CMK (cell line): ENCODE results near the gene IFNG-AS1.

Experiments
- DNase-seq: peaks from one replicate; pipeline ENCODE4 v3.0.0-alpha.2; 2010; ENCODE audit warnings: low read depth

IFNG-AS1 gene

DNA sequence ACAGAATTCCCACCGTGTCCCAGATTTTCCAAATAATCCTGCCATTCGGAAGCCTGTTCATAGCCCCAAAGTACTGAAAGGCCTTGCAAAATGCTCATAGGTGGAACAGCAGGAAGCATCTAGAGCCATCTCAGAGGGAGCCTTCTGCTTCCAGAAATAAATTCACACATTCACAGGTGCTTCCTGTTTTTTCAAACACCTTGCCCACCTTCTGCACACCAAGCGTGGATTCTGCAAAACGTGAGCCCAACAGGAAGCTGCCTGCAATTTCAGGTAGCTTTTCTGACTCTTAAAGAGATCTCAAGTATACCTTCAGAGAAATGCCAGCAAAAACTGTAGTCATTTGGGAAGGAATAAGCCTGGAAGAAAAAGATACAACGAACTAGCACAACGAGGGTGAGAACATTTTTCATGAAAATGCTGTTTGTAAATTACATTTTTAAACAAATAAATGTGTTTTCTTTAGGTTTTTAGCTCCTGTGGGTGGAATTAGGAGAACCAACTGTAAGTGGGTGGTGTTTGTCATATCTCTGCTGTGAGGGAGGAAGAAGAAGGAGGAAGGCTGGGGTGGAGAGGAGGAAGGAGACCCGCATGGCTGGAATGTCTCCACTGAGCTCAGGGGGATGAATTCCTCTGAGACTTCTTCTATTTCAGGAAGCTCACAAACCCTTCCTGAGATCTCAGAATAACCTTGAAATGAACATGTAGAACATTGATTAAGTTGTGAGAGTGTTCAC lies at the start of gene IFNG-AS1:
IFNG-AS1 (plus strand) TSS at position 264 of the 737 bp plus-strand sequence.
- no peak for DNase-seq

DNA sequence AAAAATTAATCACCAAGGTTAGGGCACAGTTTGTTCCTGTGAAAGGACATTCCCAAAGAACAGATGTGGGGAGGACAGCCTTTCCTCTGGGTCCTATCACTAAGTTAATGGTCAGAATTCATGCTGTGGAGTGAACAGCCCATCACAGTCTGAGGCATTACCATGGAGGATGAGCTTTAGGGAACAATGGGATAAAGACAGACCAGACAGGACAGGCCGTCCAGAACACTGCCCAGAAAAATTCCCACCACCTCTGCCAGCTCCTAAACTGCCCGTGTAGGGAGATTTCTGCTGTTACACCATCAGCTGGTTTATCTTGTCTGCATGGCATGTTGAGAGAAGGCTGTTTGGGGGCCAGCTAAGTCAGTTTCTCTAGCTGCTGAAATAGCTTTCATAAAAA lies 49.6 kb upstream of the IFNG-AS1 start:
- DNase-seq, result no peak

DNA sequence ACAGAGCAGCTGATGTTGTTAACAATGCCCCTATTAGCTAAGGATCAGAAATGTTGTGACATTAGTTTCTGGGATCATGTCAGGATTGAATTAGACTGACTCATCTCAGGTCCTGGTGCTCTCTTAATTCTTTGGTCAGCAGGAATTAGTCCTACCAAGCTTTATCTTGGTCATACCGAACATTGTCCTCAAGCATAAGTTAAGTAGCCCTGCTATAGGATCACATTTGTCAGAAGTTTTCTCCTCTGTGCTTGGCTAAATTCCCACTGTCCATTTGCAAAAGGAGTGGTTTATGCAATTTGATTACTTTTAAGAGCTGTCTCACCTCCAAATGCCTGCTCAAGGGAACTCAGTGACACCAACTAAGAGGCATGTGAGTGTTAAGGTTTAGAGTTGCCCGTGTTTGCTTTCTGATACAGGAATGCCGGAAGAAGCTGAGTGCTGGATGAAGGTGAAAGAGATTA lies 48.4 kb upstream of the IFNG-AS1 start:
- no peak for DNase-seq

DNA sequence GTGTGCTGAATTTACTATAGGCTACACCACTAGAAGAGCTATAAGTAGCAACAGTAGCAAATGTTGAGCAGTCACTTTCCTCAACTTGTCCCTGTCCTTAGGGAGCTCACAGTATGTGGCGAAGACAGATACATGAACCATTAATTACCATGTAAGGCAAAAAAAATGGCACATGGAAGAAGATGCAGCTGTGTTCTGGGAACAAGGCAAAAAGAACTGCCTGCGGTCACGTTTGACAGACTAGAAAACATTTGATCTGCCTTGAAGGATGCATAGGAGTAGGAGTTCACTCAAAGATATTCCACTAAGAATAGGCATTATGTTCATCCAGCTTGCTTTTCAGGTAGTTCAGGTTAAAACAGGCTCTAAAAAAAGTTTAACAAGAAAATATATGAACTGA lies 46.5 kb upstream of the IFNG-AS1 start:
- DNase-seq, result no peak

DNA sequence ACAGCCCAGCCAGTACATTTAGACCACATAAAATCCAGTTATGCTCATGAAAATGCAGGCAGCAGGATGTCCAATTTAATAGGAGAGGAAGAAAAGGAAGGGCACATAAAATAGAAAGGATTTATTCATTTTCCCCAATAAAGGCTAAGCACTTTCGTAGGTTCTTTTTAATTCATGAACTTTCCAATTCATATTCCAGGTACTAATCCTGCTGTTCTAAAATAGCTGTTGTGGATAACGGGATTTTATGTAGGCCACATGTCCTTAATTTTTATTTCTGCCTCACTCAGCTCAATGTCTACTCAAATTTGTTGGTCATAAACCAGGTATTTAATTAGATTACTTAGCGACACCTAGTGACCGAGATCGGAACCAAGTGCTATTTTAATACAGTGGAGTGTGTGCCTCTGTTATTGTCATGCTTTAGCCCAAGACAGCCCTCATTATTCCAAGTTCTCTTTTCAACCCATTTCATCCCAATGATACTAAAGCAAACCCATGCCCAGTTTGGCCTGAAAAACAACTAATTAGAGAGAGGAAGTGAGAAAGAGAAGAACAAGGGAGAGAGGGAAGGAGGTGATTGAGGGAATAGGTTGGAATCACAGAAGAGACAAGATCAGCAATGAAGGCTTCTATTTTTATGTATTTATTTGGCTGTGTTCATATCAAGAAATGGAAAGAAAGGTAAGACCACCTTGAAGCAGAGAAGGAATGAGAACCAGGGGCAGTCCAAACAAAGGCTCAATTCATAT lies 45.9 kb upstream of the IFNG-AS1 start:
- DNase-seq, result no peak

DNA sequence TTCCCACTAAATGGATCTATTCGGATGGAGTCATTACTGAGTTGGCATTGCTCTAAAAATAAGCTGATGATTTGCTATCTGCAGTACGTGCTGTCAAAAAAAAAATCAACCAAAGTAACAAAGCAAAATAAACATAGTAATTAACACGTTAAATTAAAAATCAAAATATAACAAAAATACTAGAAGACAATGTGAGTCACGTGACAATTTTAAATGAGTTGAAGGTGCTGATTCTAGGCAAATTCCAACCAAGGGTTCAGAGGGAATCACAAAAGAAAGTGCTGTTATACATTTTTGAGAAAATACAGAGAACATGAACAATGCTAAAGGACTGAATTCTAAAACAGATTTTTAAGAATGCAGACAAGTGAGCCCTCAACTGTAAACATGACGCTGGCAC lies 45.2 kb upstream of the IFNG-AS1 start:
- no peak for DNase-seq

DNA sequence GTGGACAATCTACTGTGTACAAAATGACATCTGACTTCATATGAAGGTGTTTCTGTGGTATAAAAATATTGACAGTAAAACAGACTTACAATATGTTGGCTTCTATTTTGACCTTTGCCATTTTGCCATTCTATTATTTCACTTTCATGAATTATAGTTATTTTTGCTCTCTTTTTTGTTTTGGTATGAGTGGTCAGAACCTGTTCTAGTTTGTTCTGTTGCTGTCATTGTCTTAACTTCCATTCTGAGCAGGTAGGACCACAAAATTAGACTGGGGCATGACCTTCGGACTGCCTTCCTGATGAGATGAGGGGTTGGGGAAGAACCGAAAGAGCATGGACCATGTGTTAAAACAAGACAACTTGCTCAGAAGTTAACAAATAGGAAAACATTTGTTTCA lies 36.5 kb upstream of the IFNG-AS1 start:
- DNase-seq, result no peak

DNA sequence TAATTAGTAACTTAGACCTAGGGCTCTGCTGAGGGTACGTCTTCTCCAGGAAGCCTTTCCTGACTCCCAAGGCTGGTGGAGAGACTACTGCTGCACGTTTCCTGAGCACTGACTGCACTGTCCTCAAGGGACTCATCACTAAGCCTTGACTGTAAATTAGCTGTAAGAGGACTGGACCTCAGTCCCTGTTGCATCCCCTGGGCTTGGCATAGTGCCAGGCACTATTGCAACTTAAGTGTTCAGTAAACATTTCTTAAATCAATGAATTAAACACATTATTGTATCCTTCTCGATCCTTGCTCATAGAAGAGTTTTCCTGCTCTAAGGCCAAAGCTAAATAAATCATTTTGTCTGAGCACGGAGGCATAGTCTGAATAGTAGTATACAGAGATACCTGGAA lies 31.9 kb upstream of the IFNG-AS1 start:
- DNase-seq, result no peak

DNA sequence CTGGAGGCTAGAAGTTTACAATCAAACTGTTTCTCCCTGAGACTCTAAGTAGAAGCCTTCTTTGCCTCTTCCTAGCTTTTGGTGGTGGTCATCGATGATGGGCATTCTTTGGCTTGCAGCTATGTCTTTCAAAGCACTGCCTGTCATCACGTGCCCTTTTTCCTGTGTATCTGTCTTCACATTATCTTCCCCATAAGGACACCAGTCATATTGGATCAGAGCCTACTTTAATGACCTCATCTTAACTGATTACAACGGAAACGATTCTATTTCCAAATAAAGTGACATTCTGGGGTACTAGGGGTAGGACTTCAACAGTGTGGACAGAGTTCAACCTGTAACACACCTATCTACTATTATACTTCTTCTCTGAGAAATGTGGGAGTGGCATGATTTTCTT lies 31.1 kb upstream of the IFNG-AS1 start:
- no peak for DNase-seq

DNA sequence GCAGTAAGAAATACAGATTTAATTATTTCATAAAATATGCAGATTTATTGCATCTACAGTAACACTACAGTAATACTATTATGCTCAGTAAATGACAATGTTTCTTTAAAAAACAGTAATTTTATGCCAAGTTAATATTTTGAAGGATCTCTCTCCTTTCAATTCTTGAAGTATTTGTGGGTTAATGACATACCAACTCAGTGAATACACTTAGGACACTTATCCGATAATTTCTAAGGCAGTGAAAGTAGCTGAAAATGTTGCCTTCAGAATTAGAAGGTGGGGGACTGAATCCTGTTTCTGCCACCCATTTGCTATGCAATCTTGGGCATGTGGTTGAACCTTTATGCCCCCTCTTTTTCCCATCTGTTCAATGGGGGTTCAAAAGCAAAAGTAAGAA lies 24.8 kb upstream of the IFNG-AS1 start:
- no peak for DNase-seq

DNA sequence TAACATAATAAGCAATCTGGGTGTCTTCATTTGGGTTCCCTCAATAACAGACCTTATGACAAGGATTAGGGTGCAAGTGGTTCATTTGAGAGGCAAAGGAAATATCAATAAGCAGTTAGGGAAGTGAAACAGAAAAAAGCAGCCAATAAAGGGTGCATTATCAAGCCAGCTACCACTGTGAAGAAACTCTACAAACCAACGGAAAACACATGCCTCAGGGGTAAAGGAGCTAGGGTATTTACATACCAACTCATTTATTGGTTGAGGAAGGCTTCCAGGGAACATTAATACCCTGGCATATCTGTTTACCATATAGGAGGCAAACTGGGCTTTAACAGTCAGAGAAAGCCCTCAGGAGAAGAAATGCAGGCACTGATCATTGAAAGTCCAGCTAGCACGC lies 22.7 kb upstream of the IFNG-AS1 start:
- DNase-seq, result no peak

DNA sequence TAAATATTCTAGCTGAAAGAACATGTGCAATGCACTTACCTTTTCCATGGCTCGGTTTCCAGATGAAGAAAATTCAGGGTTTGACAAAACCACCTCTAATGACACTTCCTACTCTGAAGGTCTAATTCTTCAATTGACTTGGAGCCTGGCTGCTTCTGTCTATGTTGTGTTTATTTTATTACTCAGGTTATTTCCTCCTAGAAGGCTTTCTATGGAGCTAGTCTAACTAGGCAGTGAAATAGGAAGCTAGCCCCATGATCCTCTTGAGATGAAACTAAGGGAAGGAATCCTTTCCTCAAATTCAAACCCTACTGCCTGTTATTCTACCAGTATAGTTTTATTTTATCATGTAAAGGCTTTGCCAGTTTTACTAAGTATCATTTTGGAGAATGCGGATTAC lies 20.9 kb upstream of the IFNG-AS1 start:
- no peak for DNase-seq

DNA sequence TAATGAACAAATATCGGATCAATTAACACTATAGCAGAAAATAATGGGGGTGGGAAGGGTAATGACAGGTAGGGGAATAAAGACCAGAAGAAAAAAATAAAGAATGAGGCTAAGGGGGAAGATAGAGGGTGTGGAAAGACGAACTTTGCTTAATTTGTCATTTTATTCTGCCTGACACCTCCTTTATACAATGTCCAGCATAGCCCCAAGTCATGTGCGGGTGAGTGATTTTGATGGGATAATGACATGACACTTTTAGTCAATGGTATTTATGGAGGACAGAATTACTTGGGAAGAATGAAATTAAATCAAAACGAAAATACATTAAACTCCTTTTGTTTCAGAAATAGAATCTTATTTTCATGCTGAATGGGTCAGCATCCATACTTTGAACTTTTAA lies 20.5 kb upstream of the IFNG-AS1 start:
- DNase-seq, result no peak

DNA sequence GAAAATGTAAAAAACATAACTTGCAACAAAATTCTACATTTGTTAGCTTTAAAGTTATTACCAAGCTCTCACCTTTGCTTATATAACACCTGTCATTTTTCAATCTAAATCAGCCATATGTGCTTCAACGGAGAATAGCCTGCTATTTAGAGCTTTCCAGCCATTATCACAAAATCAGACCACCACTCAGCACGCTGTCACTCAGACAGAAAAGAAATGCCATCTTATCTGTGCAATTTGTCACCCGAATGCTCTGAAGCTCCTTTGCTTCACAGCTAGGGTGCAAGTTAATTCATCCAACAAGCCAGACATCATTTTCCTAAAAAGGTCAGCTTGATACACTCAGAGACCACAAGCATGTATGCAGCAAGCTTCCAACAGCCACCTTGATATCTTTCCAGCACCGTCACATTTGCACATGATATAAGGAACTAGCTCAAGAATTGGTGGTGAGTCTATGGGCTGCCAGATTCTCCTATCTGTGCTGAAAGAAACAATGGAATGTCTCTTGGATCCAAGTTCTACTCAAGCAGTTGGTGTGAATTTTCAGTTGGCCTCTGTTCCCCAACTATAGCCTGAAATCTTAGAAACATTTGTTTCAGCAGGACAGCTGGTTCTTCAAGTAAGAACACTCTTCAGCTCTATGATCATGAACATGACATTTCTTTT lies 20.0 kb upstream of the IFNG-AS1 start:
- DNase-seq, result no peak

DNA sequence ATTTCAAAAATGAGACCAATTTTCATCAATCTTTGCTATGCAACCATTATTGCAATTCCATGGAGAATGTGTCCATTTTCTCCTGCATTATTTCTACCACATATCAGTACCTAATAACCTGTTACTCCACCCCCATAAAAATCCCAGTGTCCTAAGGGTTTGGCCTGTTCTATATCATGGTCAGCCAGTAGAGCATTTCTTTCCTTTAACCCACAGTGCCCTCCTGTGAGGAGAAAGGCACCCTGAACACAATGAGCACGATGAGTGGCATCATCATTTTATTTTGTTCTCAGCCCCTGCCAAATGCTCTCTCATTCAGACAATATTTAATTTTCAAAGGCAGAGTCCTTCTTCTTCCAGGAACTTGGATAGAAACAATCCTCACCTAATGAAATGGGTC lies 11.6 kb upstream of the IFNG-AS1 start:
- no peak for DNase-seq

DNA sequence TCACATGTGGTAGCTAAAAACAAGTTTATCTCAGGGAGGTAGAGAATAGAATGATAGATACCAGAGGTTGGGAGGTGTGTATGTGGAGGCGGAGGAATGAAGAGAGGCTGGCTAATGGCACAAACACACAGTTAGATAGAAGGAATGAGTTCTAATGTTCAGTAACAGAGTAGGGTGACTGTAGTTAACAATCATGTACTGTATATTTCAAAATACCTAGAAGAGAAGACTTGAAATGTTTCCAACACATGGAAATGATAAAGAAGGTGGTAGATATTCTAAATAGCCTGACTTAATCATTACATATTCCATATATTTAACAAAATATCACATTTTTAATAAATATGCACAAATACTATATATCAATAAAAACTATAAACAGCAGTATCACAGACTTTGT lies 8.9 kb upstream of the IFNG-AS1 start:
- DNase-seq, result no peak

DNA sequence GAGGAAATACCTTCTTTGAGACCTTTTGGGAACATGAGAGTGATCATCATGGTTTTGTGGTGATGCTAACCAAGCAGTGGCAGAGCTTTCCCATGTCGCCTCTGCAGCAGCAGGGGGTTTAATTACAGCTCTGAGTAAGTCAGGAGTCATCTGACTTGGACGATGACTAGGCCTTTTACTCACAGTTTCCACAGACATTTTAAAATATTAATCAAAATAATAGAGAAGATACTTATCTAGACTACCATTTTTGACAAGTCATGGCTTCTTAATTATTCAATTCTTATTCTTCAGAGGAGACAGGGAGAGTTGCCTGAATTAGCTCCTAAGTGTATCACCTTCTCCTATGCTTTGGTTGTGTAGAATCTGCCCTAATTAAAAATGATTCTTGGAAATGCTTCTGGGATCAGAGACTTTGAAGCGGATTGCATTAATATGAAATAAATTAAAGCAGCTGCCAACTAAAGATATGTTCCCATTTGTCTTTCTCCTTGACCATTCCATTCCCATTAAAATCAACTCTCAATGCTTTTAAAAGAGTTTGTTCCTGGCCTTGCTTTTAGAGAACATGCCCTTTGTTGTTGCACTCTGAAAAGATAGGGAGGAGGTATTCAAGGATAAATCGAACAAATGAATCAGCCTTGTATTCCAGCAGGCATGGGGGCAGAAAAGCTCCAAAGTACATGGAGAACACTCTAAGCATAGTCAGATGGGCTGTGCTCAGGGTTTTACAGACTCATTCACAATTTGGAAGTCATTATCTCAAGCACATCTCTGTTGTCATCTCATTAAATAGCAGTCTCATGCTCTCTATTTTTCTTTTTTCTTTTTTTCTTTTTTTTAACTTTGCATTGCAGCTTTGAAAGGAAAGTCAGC lies 7.7 kb upstream of the IFNG-AS1 start:
- no peak for DNase-seq

DNA sequence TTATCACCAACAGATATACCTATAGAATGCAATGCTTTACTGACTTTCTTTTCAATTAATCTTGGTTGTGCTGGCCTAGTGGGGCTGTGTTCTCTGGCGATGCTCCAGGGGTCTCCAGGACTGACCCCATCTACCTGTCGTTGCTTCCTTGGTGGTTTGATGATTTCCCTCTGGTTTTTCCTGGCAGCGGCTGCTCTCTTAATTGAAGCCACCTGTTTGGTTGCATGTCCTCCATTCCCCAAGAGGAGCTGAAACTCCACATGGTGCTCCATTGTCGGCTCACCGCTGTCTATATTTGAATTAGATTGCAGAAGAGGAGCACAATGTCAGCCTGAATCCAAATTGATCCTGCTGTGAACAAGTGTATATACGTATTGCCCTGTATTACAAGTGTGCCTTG lies 7.1 kb upstream of the IFNG-AS1 start:
- no peak for DNase-seq

DNA sequence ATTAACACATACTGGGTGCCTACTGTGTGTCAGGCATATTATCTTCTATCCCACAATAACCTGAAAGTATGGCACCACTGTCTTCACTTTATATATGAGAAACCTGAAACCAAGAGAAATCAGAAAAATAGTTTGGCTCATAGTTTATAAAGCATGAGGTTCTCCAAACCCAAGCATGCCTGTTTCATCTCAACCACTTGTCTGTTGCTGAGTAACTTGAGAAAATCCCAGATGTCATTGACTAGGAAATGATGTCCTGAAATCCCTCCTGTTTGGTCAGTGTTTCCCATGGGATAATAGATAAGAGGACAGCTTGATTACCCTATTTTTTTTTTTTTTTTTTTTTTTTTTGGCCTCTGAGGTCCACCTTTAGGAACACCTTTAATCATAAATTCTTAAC lies 2.6 kb upstream of the IFNG-AS1 start:
- no peak for DNase-seq

DNA sequence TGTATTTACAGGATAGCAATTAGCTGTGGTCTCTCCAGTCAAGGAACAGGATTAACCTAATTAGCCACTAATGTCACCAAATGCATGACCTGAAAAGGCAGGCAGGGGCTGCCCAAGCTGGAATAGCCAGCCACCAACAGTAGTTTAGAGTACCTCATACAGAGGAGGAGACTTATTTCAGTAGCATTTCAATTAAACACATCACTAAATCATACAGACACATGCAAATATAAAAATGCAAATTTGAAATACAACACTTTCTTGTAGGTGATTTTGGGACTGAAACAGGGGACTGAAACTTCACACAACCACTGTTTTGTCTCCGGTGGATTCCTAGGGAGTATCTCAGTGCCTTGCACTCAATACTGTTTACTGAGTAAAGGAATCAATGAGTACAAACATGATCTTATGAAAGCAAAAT lies 636 bp upstream of the IFNG-AS1 start:
- no peak for DNase-seq

DNA sequence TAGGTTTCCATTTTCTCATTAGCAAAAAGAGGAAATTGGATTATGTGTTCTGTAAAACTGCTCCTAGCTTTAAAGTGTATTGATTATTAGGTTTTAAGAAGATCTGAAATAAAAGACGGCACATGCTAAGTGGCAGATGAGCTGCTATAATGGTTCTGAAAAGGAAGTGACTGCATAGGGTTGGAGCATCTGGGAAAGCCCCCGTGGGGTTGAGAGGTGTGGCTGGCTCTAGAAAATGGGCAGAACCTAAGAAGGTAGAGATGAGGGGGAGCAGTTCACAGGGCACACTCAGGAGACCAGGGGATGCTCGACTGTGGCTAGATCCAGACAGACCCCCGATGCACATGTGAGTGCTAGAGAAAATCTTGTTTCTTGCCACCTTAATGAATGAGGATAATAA lies 1.9 kb downstream of the IFNG-AS1 start:
- no peak for DNase-seq

DNA sequence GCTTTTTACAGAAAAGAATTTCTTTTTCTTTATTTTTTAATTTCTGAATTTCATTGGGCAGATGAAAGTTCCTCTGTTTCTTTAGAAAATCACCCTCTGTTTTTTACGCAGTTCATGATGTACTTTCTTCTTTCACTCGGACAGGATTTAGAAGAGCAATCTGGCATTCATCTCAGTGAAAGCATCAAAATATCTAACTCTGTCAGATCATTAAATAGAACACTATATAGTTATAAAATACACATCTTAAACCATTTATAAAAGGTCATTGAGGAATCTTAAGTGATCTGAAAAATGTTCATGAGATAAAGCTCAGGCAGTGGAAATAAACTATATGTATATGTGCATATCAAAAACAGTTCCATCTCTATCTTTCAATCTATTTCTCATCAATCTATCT lies 3.9 kb downstream of the IFNG-AS1 start:
- no peak for DNase-seq
